ENCODE results near the gene GRIA2.

GRCh38 chr4:157287445-157287844, 66.9 kb downstream of the GRIA2 start:
- TF ChIP-seq POLR2A (IDR thresholded peaks at IDR 0.05; ENCODE audit: low read depth, low read length) (no peak), POU2F2 (IDR thresholded peaks at IDR 0.05; ENCODE audit: low read depth, low read length) (no peak)
